GM12878 (cell line): Measurements from ENCODE around the gene AFG1L. TPM values are rescaled to one million over a fixed set of nuclear protein-coding genes. Genes with fewer than 3 reads are reported as not detected.
A peak's percentile ranks its signal among the peaks of the same experiment; 100 is the strongest.
"Not testable (repeated sequence)": the region's sequence is repeated elsewhere in the genome, so short reads cannot be mapped to it uniquely, and the experiment has no call there.

ENCODE experiments used
- ATAC-seq: fragments of 200-7000 bp; cut with Tn5 transposase; 3 replicates; pipeline ENCODE4 v1.9.1; 2020; ENCODE audit warnings: mild to moderate bottlenecking, moderate library complexity
- BruUV-seq: library from RNA; stranded (reverse); fragments of 400-500 nt; replicated peaks from 2 replicates; lab custom pipeline; 2021; lab: Mats Ljungman, UMichigan
- CTCF ChIA-PET: fragments of 300-600 bp; sonication (Branson Sonifier 250); formaldehyde crosslinking; extraction: SDS; loops from one replicate; lab custom pipeline; 2021; ENCODE audit warnings: inconsistent platforms; lab: Yijun Ruan, JAX
- POLR2A ChIA-PET: fragments of 350-600 bp; formaldehyde crosslinking; extraction: SDS; loops from one replicate; lab custom pipeline; 2021; ENCODE audit warnings: inconsistent platforms; lab: Charles Lee
- RAD21 ChIA-PET: fragments of 300-600 bp; sonication (Branson Sonifier 250); formaldehyde crosslinking; loops from one replicate; lab custom pipeline; 2023; ENCODE audit warnings: antibody characterized with exemption; ENCODE audit not compliant: unreplicated experiment; lab: Charles Lee
- SMC1A ChIA-PET: fragments of 300-600 bp; sonication (Branson Sonifier 250); formaldehyde crosslinking; loops from one replicate; lab custom pipeline; 2023; ENCODE audit not compliant: unreplicated experiment, uncharacterized antibody; lab: Charles Lee
- DNase-seq: peaks from one replicate; pipeline ENCODE4 v3.0.0-alpha.2; 2011; ENCODE audit warnings: low read depth, low spot score
- FAIRE-seq: peaks from 3 replicates; lab custom pipeline; 2011; peaks lifted over from hg19 to GRCh38; lab: Jason Lieb, UNC
- H2AFZ ChIP-seq: 2 replicates; pipeline ENCODE4 v1.6.0; 2011; ENCODE audit warnings: low read depth, low read length, control low read depth; ENCODE audit not compliant: control insufficient read depth
- H3K27ac ChIP-seq: 2 replicates; pipeline ENCODE4 v1.5.1; 2011; ENCODE audit warnings: control low read depth; ENCODE audit not compliant: control insufficient read depth, insufficient read depth
- H3K27me3 ChIP-seq, 2 experiments: replicated peaks in 1 of 2; 2 replicates each; pipeline versions ENCODE4 v1.6.0 to v1.6.1; 2011; ENCODE audit warnings: low read length in 1 of 2; ENCODE audit not compliant: control insufficient read depth in 2 of 2, insufficient read depth in 2 of 2
- H3K36me3 ChIP-seq, 2 experiments: 2 replicates each; pipeline ENCODE4 v1.5.1; 2011; ENCODE audit warnings: low read length in 1 of 2; ENCODE audit not compliant: control insufficient read depth in 2 of 2, insufficient read depth in 2 of 2
- H3K4me1 ChIP-seq: 2 replicates; pipeline ENCODE4 v1.6.1; 2011; ENCODE audit warnings: mild to moderate bottlenecking, low read length, moderate library complexity, mixed read lengths; ENCODE audit not compliant: control insufficient read depth, insufficient read depth
- H3K4me2 ChIP-seq: 2 replicates; pipeline ENCODE4 v1.6.0; 2011; ENCODE audit warnings: control low read depth; ENCODE audit not compliant: control insufficient read depth, insufficient read depth
- H3K4me3 ChIP-seq: fragments of 200-600 bp; sonication (generic); 2 replicates; pipeline ENCODE4 v1.5.1; 2016
- H3K79me2 ChIP-seq: 2 replicates; pipeline ENCODE4 v1.6.0; 2011; ENCODE audit warnings: low read length; ENCODE audit not compliant: control insufficient read depth, insufficient read depth
- H3K9ac ChIP-seq: 2 replicates; pipeline ENCODE4 v1.8.0; 2011; ENCODE audit warnings: low read length, control low read depth, mixed read lengths; ENCODE audit not compliant: control insufficient read depth, insufficient read depth
- H3K9me3 ChIP-seq: replicated peaks from 3 replicates; pipeline ENCODE4 v1.5.1; 2011; ENCODE audit warnings: mild to moderate bottlenecking, low read length; ENCODE audit not compliant: control insufficient read depth, insufficient read depth
- H4K20me1 ChIP-seq: 2 replicates; pipeline ENCODE4 v1.6.0; 2011; ENCODE audit not compliant: control insufficient read depth, insufficient read depth
- EZH2 ChIP-seq: IDR thresholded peaks from 2 replicates; pipeline ENCODE4 v1.6.1; 2012; ENCODE audit warnings: low read depth, mild to moderate bottlenecking, control low read depth, inconsistent platforms, low read length, borderline replicate concordance; ENCODE audit not compliant: control insufficient read depth
- RUNX3 ChIP-seq: IDR thresholded peaks from 2 replicates; pipeline ENCODE4 v1.6.1; 2012; ENCODE audit warnings: low read length, inconsistent platforms
- whole genome bisulfite sequencing: methylation state at CpG from one replicate; pipeline ENCODE4 v1.1.6; 2016; ENCODE audit warnings: low lambda C conversion rate; ENCODE audit not compliant: insufficient replicate concordance, insufficient coverage; ENCODE audit errors: missing lambda C conversion rate; 5-methylcytosine and 5-hydroxymethylcytosine counted together
- in situ Hi-C: fragments of 300-500 bp; cut with MboI; formaldehyde crosslinking; loops from 9 replicates; pipeline ENCODE4 v1.14.3; 2018; ENCODE audit warnings: mixed read lengths
- intact Hi-C: fragments of 100-400 bp; cut with micrococcal nuclease; formaldehyde crosslinking; loops from one replicate; pipeline ENCODE4 v1.14.2; 2022; ENCODE audit not compliant: unreplicated experiment
- polyA plus RNA-seq, 11 experiments: library from polyadenylated mRNA; depleted of rRNA in 4 of 11; unstranded in 6 of 11; stranded (reverse) in 5 of 11; fragments of >200 nt; fragmentation: Nextera tagmentation in 4 of 11; fragmentation: Illumina TruSeq in 1 of 11; extraction: Ambion mirVana in 4 of 11; extraction: Trizol in 1 of 11; gene quantifications; 1 replicate in 1 of 11; 2 replicates in 10 of 11; pipeline versions ENCODE4 v1.2.1 to v1.2.3, GENCODE V29; 2011 to 2016; ENCODE audit warnings: inconsistent platforms in 2 of 11, missing spikeins in 2 of 11, low read depth in 1 of 11
- total RNA-seq, 4 experiments: library from RNA; depleted of rRNA in 3 of 4; stranded (reverse); fragments of >200 nt in 3 of 4; fragmentation: Illumina TruSeq in 1 of 4; extraction: Trizol in 1 of 4; gene quantifications; 2 replicates each; pipeline versions ENCODE4 v1.2.1 to v1.2.3, GENCODE V29; 2013 to 2021

Gene AFG1L
- total and polyA plus RNA-seq, 10 of the 15 experiments (the other 5 are each of a cell fraction or from before 2014, with no cell fraction given): 2.3 to 9.0 (median 4.3) TPM

GRCh38 chr6:108268845-108269244, 26.0 kb upstream of the AFG1L start:
- Histone ChIP-seq H3K36me3 (no peaks in the 10 kb centered on the region), H4K20me1 (no peaks in the 10 kb centered on the region), H3K4me1 (no peaks in the 10 kb centered on the region), H3K27ac (no peak overlapping the region), H3K9ac (no peak overlapping the region), H3K9me3 (no peaks in the 10 kb centered on the region), H3K79me2 (no peaks in the 10 kb centered on the region), H3K4me2 (no peak overlapping the region), H2AFZ (no peak overlapping the region), H3K27me3 (no peaks in the 10 kb centered on the region), H3K4me3 (no peak overlapping the region)
- ChIA-PET CTCF (no interaction called here), POLR2A (interaction anchor here (0.9 kb wide), 1 partner anchor 12 kb away, joined by 3 read pairs; no protein-coding TSS in a partner anchor), SMC1A (no interaction called here), RAD21 (no interaction called here)
- TF ChIP-seq RUNX3: 0 out of 2 replicates have a peak, but pooled peaks have one; percentile 8
- TF ChIP-seq EZH2: no peak
- ATAC-seq (0 out of 3 replicates have a peak, but pooled peaks have one; percentile 31), DNase-seq (no peak), FAIRE-seq (no peak)
- in situ Hi-C loops (no loop called here), intact Hi-C loops (no loop called here)
- BruUV-seq: no TSS peak
- 87% methylated on average over 3 of the region's 3 CpGs for WGBS

GRCh38 chr6:108269955-108270354, 24.9 kb upstream of the AFG1L start:
- SMC1A ChIA-PET, in situ Hi-C loops, intact Hi-C loops, H3K4me2 ChIP-seq, H3K36me3 ChIP-seq, H3K4me1 ChIP-seq, H3K4me3 ChIP-seq, H3K27ac ChIP-seq, H3K27me3 ChIP-seq, FAIRE-seq, DNase-seq, BruUV-seq, RAD21 ChIA-PET, H3K9me3 ChIP-seq, H2AFZ ChIP-seq, H3K9ac ChIP-seq, H4K20me1 ChIP-seq, CTCF ChIA-PET, H3K79me2 ChIP-seq, ATAC-seq, POLR2A ChIA-PET: not testable (repeated sequence)
- 100% methylated on average over 1 of the region's 31 CpGs for WGBS
